HEK293 (cell line): ENCODE data around the gene LRRC27.

Experiments
- CTCF ChIP-seq: fragments of 450-650 bp; formaldehyde crosslinking; IDR thresholded peaks from 2 replicates; pipeline ENCODE4 v1.5.1; 2016; ENCODE audit warnings: missing biosample characterization, missing genetic modification characterization
- ZBTB20 ChIP-seq: fragments of 450-650 bp; formaldehyde crosslinking; IDR thresholded peaks from 2 replicates; pipeline ENCODE4 v1.5.1; 2016; ENCODE audit warnings: missing biosample characterization, missing genetic modification characterization

GRCh38 chr10:132328738-132329137 is 3.3 kb upstream of the LRRC27 start:
- TF ChIP-seq CTCF (tag by site-specific recombination), result no peak
- no peak for TF ChIP-seq ZBTB20 (tag by site-specific recombination)
